HepG2 (cell line): Measurements from ENCODE around the gene NELL2. TPM values are rescaled to one million over a fixed set of nuclear protein-coding genes. Genes with fewer than 3 reads are reported as not detected.

Experiments used
- ATAC-seq: fragments of 200-7000 bp; cut with Tn5 transposase; 3 replicates; pipeline ENCODE4 v1.9.1; 2020; ENCODE audit warnings: mild to moderate bottlenecking, moderate library complexity
- BruUV-seq: library from RNA; stranded (reverse); fragments of 400-500 nt; replicated peaks from 2 replicates; lab custom pipeline; 2021; lab: Mats Ljungman, UMichigan
- CTCF ChIA-PET: fragments of 300-600 bp; formaldehyde crosslinking; extraction: SDS; loops from one replicate; lab custom pipeline; 2021; ENCODE audit warnings: low total read pairs, inconsistent platforms, low intra/inter-chr PET ratio; lab: Yijun Ruan, JAX
- POLR2A ChIA-PET: fragments of 350-600 bp; sonication (Branson Sonifier 250); formaldehyde crosslinking; loops from one replicate; lab custom pipeline; 2020; ENCODE audit warnings: antibody characterized with exemption, inconsistent platforms; lab: Yijun Ruan, JAX
- DNase-seq: peaks from one replicate; pipeline ENCODE4 v3.0.0-alpha.2; 2015; ENCODE audit warnings: low spot score
- FAIRE-seq: peaks from 3 replicates; lab custom pipeline; 2011; peaks lifted over from hg19 to GRCh38; lab: Jason Lieb, UNC
- H2AFZ ChIP-seq: one replicate; pipeline ENCODE4 v1.6.1; 2011; ENCODE audit warnings: low read length, inconsistent platforms
- H3K27ac ChIP-seq: fragments of 300-600 bp; 3 replicates; pipeline ENCODE4 v1.8.0; 2011; ENCODE audit warnings: mixed run types, mild to moderate bottlenecking, mixed read lengths, low read length, inconsistent platforms; ENCODE audit not compliant: insufficient read depth; ENCODE audit errors: extremely low read length
- H3K27me3 ChIP-seq, 2 experiments: fragments of 200-600 bp in 1 of 2; 2 replicates in 1 of 2; 3 replicates in 1 of 2; pipeline versions ENCODE4 v1.6.0 to v1.8.0; 2011; ENCODE audit warnings: low read length in 2 of 2, mild to moderate bottlenecking in 2 of 2, moderate library complexity in 2 of 2, inconsistent platforms in 1 of 2; ENCODE audit not compliant: insufficient read depth in 2 of 2, control insufficient read depth in 1 of 2
- H3K36me3 ChIP-seq, 2 experiments: fragments of 200-600 bp in 1 of 2; replicated peaks in 1 of 2; 2 replicates in 1 of 2; 3 replicates in 1 of 2; pipeline versions ENCODE4 v1.5.1 to v1.8.0; 2011; ENCODE audit warnings: low read length in 2 of 2, inconsistent platforms in 1 of 2; ENCODE audit not compliant: insufficient read depth in 2 of 2, control insufficient read depth in 1 of 2
- H3K4me1 ChIP-seq: 2 replicates; pipeline ENCODE4 v1.5.1; 2012; ENCODE audit warnings: low read length, inconsistent platforms; ENCODE audit not compliant: insufficient read depth
- H3K4me2 ChIP-seq: 2 replicates; pipeline ENCODE4 v1.6.0; 2011; ENCODE audit warnings: low read depth, low read length, inconsistent platforms
- H3K4me3 ChIP-seq, 3 experiments: fragments of 200-600 bp in 1 of 3; sonication (generic), shearing (Covaris generic) in 1 of 3; replicated peaks in 1 of 3; 2 replicates each; pipeline ENCODE4 v1.5.1; 2011 to 2016; ENCODE audit warnings: low read length in 3 of 3, inconsistent platforms in 2 of 3, low read depth in 2 of 3, mild to moderate bottlenecking in 2 of 3, control low read depth in 1 of 3, mixed read lengths in 1 of 3; ENCODE audit not compliant: insufficient read depth in 1 of 3
- H3K79me2 ChIP-seq: one replicate; pipeline ENCODE4 v1.6.1; 2011; ENCODE audit warnings: low read length, inconsistent platforms; ENCODE audit not compliant: insufficient read depth
- H3K9ac ChIP-seq: 2 replicates; pipeline ENCODE4 v1.6.0; 2011; ENCODE audit warnings: mild to moderate bottlenecking, low read depth, low read length, inconsistent platforms; ENCODE audit not compliant: insufficient read depth
- H3K9me3 ChIP-seq: 2 replicates; pipeline ENCODE4 v1.5.1; 2012; ENCODE audit warnings: mild to moderate bottlenecking, low read length
- H4K20me1 ChIP-seq: 2 replicates; pipeline ENCODE4 v1.6.0; 2011; ENCODE audit warnings: inconsistent platforms, mild to moderate bottlenecking, low read length, moderate library complexity; ENCODE audit not compliant: insufficient read depth
- HMGXB3 ChIP-seq: sonication (generic); formaldehyde crosslinking; IDR thresholded peaks from 2 replicates; pipeline ENCODE4 v1.4.0; 2020; ENCODE audit warnings: missing genetic modification reagents, borderline replicate concordance
- JDP2 ChIP-seq: sonication (generic); formaldehyde crosslinking; IDR thresholded peaks from 2 replicates; pipeline ENCODE4 v1.8.1; 2022; ENCODE audit warnings: missing genetic modification reagents, borderline replicate concordance
- KLF12 ChIP-seq: sonication (generic); formaldehyde crosslinking; IDR thresholded peaks from 2 replicates; pipeline ENCODE4 v1.4.0; 2020; ENCODE audit warnings: missing genetic modification reagents, borderline replicate concordance
- SAP130 ChIP-seq: IDR thresholded peaks from 2 replicates; pipeline ENCODE4 v1.6.1; 2016; ENCODE audit warnings: low read depth
- TCF7L2 ChIP-seq: IDR thresholded peaks from 2 replicates; pipeline ENCODE4 v1.6.1; 2011; ENCODE audit warnings: mild to moderate bottlenecking, low read depth, low read length, moderate library complexity
- ZGPAT ChIP-seq: IDR thresholded peaks from 2 replicates; pipeline ENCODE4 v1.6.1; 2016; ENCODE audit warnings: mild to moderate bottlenecking
- ZNF292 ChIP-seq: sonication (generic); formaldehyde crosslinking; IDR thresholded peaks from 2 replicates; pipeline ENCODE4 v1.8.1; 2022; ENCODE audit warnings: mild to moderate bottlenecking, low read depth, missing genetic modification reagents, borderline replicate concordance
- ZNF547 ChIP-seq: sonication (generic); formaldehyde crosslinking; IDR thresholded peaks from 2 replicates; pipeline ENCODE4 v1.5.1; 2020; ENCODE audit warnings: mild to moderate bottlenecking, missing genetic modification reagents
- ZNF646 ChIP-seq: sonication (generic); formaldehyde crosslinking; IDR thresholded peaks from 2 replicates; pipeline ENCODE4 v1.9.0; 2021; ENCODE audit warnings: mild to moderate bottlenecking, missing genetic modification reagents
- ZNF747 ChIP-seq: sonication (generic); formaldehyde crosslinking; IDR thresholded peaks from 2 replicates; pipeline ENCODE4 v1.8.1; 2023; ENCODE audit warnings: missing genetic modification reagents, mild to moderate bottlenecking, borderline replicate concordance
- ZNF780A ChIP-seq: sonication (generic); formaldehyde crosslinking; IDR thresholded peaks from 2 replicates; pipeline ENCODE4 v1.8.0; 2022; ENCODE audit warnings: mild to moderate bottlenecking, missing genetic modification reagents, moderate library complexity
- WGBS: methylation state at CpG from one replicate; pipeline ENCODE4 v1.1.6; 2017; ENCODE audit warnings: low lambda C conversion rate; 5-methylcytosine and 5-hydroxymethylcytosine counted together
- in situ Hi-C: cut with HindIII; loops from 2 replicates; pipeline ENCODE4 v1.10.0; 2017; ENCODE audit warnings: low pct_unique_long_range_greater_than_20kb; ENCODE audit not compliant: extremely low pct_ligation_motif_present
- intact Hi-C: fragments of 100-400 bp; cut with micrococcal nuclease; formaldehyde crosslinking; loops from one replicate; pipeline ENCODE4 v1.10.0; 2022; ENCODE audit not compliant: unreplicated experiment
- polyA plus RNA-seq, 8 experiments: library from polyadenylated mRNA; depleted of rRNA in 3 of 8; stranded (reverse) in 7 of 8; unstranded in 1 of 8; fragments of >200 nt; fragmentation: Illumina TruSeq in 4 of 8; extraction: Trizol in 4 of 8; gene quantifications; 2 replicates each; pipeline versions ENCODE4 v1.2.1 to v1.2.3, GENCODE V29; 2011 to 2016; ENCODE audit warnings: low read depth in 4 of 8, missing spikeins in 1 of 8, mixed read lengths in 1 of 8; ENCODE audit not compliant: insufficient read depth in 1 of 8
- total RNA-seq, 5 experiments: library from RNA; depleted of rRNA; stranded (reverse); fragments of >200 nt; fragmentation: Illumina TruSeq; extraction: Trizol; gene quantifications; 2 replicates each; pipeline ENCODE4 v1.2.3, GENCODE V29; 2016; ENCODE audit warnings: low read depth in 1 of 5

Gene NELL2
- total and polyA plus RNA-seq, 2 of the 13 experiments (the other 11 are each of a cell fraction or from before 2014, with no cell fraction given): 0.11 TPM; not detected in 1

GRCh38 chr12:44573723-44574122, 302.4 kb downstream of the NELL2 start:
- Histone ChIP-seq H3K27ac (no peak overlapping the region), H3K4me2 (no peak overlapping the region), H3K36me3 (no peaks in the 10 kb centered on the region), H3K9me3 (no peaks in the 10 kb centered on the region), H2AFZ (no peak overlapping the region), H3K4me3 (no peak overlapping the region), H3K9ac (no peak overlapping the region), H4K20me1 (no peaks in the 10 kb centered on the region), H3K4me1 (no peaks in the 10 kb centered on the region), H3K27me3 (no peaks in the 10 kb centered on the region; a peak in 1 of 5 replicates), H3K79me2 (no peaks in the 10 kb centered on the region)
- no TSS peak for BruUV-seq
- no peak for DNase-seq
- ChIA-PET CTCF (no interaction called here), POLR2A (no interaction called here)
- ATAC-seq: no peak
- in situ Hi-C loops: no loop called here
- intact Hi-C loops: no loop called here
- TF ChIP-seq ZNF780A: no peak
- TF ChIP-seq ZNF547 (CRISPR knock-in tag): no peak
- no peak for TF ChIP-seq TCF7L2
- no peak for TF ChIP-seq SAP130 (CRISPR knock-in tag)
- no peak for TF ChIP-seq KLF12 (CRISPR knock-in tag)
- TF ChIP-seq ZNF747: no peak
- TF ChIP-seq JDP2 (CRISPR knock-in tag): no peak
- no peak for TF ChIP-seq ZNF292
- TF ChIP-seq HMGXB3 (CRISPR knock-in tag): no peak
- TF ChIP-seq ZNF646: no peak
- TF ChIP-seq ZGPAT (CRISPR knock-in tag): no peak
- no peak for FAIRE-seq
- WGBS: 13% methylated on average over 3 of the region's 3 CpGs
